TTC549 (cell line): Measurements from ENCODE around the gene MLKL.

ENCODE experiments used
- FAIRE-seq: peaks from 2 replicates; lab custom pipeline; 2012; peaks lifted over from hg19 to GRCh38; lab: Jason Lieb, UNC

MLKL gene

GRCh38 chr16:74649839-74650504, 50.7 kb downstream of the MLKL start:
- FAIRE-seq: no peak

GRCh38 chr16:74641969-74642368, 58.7 kb downstream of the MLKL start:
- no peak for FAIRE-seq

DNA sequence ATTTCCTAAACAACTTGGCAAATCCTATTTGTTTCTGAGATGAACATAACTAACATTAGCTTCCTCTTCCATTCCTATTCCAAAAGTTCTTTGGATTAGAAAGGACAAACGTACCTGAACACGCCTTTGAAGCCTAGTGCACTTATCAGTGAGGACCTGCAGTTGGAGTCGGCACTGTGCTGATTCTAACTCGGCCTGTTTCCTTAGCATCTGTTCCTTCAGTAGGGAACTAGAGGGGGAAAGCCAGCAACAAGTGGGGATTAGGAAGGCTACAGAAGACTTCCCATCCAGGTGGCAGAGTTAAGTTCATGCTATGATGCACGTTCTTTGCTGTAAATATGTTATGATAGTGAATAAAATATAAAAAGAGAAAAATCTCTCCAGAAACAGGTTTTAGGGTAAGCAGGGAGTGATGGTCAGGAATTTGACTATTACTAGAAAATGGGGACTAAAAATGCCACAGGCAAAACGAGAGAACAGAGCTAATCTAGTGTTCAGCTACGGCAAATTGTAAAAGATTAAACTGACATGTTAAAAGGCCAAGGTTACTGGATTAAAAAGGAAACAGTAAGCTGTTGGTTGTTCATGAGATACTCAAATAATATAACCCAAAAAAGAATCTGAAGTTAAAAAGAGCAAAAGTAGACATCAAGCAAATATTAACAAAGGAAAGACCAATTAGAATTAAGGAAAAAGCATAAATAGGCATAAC, 62.8 kb downstream of the MLKL start:
- FAIRE-seq: no peak

GRCh38 chr16:74635303-74635702, 65.4 kb downstream of the MLKL start:
- no peak for FAIRE-seq

GRCh38 chr16:74633686-74634085, 67.0 kb downstream of the MLKL start:
- FAIRE-seq: no peak

DNA sequence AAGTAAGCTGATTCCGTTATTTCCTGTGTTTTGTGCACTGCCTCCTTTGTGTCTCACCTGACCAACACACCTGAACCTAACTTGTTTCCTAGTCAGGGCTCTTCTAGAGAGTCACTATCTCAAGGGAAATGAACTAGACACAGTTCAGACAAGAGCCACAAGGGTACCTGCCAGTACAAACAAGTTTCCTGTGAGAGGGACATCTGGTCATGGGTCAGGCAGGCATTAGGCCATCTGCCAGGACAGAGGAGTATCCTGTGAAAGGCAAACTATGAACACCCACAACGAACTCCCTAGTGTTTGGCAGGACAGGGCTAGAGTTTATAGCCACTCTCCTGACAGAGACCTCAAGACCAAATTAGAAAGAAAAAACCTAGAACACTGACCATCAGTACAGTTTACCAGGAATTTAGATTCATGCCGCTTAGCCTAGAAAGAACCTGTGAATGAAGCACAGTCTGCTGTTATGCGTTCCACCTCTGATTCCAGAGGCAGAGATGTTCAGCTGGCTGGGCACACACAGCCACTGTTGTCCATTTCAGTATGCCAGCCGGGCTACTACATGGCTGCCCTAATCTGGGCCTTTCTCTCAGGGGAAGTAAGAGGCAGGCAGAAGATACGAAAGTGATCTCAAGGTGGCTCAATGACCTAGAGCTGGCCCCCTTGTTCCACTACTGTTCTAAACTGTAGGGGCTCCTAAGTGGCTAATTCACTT, 73.0 kb downstream of the MLKL start:
- FAIRE-seq: no peak

DNA sequence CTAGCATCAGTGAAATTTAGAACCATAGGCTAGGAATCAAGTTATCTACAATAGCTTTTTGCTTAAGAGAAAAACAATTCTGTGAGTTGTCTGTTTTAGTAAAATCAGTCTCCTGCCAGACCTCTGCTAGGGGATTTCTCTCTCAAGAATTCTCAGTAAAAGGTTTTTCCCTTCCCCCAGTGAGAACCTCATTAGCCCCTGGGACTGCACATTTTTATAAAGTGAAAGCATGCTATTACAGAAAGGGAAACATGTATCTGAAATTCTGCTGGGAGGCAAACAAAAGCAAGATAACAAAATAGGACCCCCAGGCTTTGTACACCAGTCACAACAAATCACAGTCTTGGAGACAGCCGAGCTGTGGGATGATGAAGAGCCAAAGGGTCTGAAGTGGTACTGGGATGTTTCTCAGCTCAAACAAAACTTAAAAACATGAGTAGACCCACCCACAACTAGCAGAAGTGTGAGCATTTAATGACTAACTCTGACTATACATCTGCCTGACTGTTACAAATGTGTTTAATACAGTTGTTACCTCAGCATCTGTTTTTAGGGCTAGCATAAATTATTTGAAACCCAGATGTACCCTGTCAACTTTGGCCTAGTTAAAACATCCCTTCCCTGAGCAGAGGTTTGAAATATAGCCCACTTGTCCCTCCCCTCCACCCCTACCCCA, 73.8 kb downstream of the MLKL start:
- FAIRE-seq: no peak

DNA sequence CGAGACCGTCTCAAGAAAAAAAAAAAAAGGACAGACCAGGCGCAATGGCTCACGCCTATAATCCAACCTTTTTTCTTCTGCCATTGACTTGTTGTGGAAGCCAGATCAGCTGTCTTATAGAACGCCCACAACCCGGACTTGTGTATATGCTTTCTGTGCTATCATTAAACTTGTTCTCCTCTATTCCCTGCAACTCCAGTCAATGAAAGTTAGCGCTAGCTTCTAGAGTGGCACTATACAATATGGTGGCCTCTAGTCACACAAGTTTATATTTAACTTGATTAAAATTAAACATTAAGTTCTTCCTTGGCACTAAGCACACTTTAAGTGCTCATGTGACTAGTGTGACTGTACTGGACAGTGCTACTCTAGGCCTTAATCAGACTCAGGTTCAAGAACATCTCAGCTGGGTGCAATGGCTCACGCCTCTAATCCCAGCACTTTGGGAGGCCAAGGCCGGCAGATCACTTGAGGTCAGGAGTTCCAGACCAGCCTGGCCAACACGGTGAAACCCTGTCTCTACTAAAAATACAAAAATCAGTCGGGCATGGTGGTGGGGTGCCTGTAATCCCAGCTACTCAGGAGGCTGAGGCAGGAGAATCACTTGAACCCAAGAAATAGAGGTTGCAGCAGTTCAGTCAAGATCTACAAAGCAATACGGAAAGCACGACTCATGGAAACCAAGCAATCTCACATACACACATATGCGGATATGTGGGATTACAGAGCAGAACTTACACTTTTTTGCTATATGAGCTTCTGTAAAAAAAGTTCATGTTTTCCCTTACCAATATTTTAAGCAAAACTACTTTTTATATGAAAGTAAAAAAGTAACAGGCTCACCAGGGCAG, 74.9 kb downstream of the MLKL start:
- no peak for FAIRE-seq

DNA sequence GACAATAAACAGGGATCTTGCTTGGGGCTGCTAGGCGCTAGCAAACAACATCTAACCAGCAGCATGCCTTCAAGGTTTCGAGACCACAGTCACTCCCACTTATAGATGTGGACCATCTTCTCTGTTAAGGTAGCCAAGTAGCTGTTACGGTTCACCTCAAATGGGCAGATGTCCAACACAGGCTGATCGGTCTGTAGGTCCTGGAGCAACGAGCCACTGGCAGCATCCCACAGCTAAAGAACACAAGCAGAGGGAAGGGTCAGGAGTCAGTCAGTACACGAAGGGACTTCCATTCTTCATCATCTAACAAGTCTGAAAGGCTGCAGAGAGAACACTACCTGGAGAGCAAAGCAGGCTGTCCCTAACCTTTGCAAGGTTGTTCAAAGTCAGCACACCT, 76.8 kb downstream of the MLKL start:
- FAIRE-seq: no peak

DNA sequence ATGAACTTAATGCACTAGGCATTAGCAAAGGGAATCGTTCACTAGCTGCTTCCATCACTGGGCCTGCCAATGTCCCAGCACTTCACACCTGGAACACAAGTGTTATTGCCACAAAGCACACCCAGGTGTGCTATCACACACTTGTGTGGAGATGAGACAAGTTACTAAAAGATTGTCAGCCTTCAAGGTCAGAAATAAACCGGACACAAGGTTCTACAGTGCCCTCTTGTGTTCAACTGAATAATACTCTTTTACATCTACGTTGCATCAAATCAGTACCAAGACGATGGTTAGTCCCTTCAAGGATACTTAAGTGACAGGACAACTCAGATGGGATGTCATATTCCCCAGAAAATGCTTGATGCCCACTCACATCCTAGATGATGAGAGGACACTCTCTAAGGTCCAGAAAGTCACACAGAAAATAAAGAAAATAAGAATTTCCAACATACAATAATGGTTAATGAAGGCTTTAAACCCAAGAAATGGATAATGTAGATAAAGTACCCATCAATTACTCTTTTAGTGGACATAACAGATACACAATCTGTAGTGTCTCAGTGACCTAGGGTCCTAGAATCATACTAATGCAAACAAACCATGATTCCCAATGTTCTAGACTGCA, 77.3 kb downstream of the MLKL start:
- no peak for FAIRE-seq

- FAIRE-seq: no peak
Measured at GRCh38 chr16:74622005-74622404, 78.7 kb downstream of the MLKL start.
